Measurements from ENCODE around the gene UMOD. TPM values are rescaled to one million over a fixed set of nuclear protein-coding genes. Genes with fewer than 3 reads are reported as not detected.

The UMOD gene
- total RNA-seq, 1 experiment from 2014 or later, result not detected

- intact Hi-C loops (cut with micrococcal nuclease; ENCODE audit: unreplicated experiment), result no loop called here
Measured at GRCh38 chr16:20311548-20311947, 41.0 kb downstream of the UMOD start.

GRCh38 chr16:20310421-20311395 lies 41.8 kb downstream of the UMOD start:
- ChIA-PET POLR2A (ENCODE audit: unreplicated experiment) (no interaction called here), CTCF (no interaction called here)
- Histone ChIP-seq H3K79me2 (ENCODE audit: low read depth) (no peaks in the 10 kb centered on the region), H2AFZ (no peak overlapping the region), H3K27ac (no peak overlapping the region), H3F3A (ENCODE audit: insufficient read depth, low read depth) (no peaks in the 10 kb centered on the region), H3K4me2 (no peak overlapping the region), H3K36me3 (ENCODE audit: low read depth) (no peaks in the 10 kb centered on the region), H3K4me1 (replicated peaks; ENCODE audit: insufficient read depth) (no peaks in the 10 kb centered on the region), H3K4me3 (no peak overlapping the region), H4K20me1 (ENCODE audit: insufficient read depth) (no peaks in the 10 kb centered on the region), H3K27me3 (ENCODE audit: insufficient read depth, low read depth) (peaks cover 6% of the 10 kb centered on the region; the same call in 1 of the 2 replicates), H3K9me2 (ENCODE audit: insufficient read depth) (no peaks in the 10 kb centered on the region), H3K9me3 (ENCODE audit: insufficient read depth, low read depth) (no peaks in the 10 kb centered on the region; the same call in 1 of the 2 replicates)
- no TSS peak for BruUV-seq (replicated peaks)
- TF ChIP-seq, protein P1, sequence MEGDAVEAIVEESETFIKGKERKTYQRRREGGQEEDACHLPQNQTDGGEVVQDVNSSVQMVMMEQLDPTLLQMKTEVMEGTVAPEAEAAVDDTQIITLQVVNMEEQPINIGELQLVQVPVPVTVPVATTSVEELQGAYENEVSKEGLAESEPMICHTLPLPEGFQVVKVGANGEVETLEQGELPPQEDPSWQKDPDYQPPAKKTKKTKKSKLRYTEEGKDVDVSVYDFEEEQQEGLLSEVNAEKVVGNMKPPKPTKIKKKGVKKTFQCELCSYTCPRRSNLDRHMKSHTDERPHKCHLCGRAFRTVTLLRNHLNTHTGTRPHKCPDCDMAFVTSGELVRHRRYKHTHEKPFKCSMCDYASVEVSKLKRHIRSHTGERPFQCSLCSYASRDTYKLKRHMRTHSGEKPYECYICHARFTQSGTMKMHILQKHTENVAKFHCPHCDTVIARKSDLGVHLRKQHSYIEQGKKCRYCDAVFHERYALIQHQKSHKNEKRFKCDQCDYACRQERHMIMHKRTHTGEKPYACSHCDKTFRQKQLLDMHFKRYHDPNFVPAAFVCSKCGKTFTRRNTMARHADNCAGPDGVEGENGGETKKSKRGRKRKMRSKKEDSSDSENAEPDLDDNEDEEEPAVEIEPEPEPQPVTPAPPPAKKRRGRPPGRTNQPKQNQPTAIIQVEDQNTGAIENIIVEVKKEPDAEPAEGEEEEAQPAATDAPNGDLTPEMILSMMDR (conservative IDR thresholded peaks at IDR 0.05), result no peak
- no peak for TF ChIP-seq EZH2 (IDR thresholded peaks at IDR 0.05; ENCODE audit: low read depth)
- intact Hi-C loops (cut with micrococcal nuclease; ENCODE audit: unreplicated experiment), result no loop called here
- DNase-seq, result no peak

More at GRCh38 chr16:20311548-20311947, 41.0 kb downstream of the UMOD start:
- ChIA-PET CTCF (no interaction called here), POLR2A (ENCODE audit: unreplicated experiment) (no interaction called here)
- Histone ChIP-seq H3K4me2 (no peak overlapping the region), H3K4me3 (no peak overlapping the region), H2AFZ (no peak overlapping the region), H3K27ac (no peak overlapping the region), H3F3A (ENCODE audit: insufficient read depth, low read depth) (no peaks in the 10 kb centered on the region), H3K79me2 (ENCODE audit: low read depth) (no peaks in the 10 kb centered on the region), H3K9me2 (ENCODE audit: insufficient read depth) (no peaks in the 10 kb centered on the region), H3K9me3 (ENCODE audit: insufficient read depth, low read depth) (no peaks in the 10 kb centered on the region; the same call in 1 of the 2 replicates), H3K36me3 (ENCODE audit: low read depth) (no peaks in the 10 kb centered on the region), H3K27me3 (ENCODE audit: insufficient read depth, low read depth) (peaks cover 9% of the 10 kb centered on the region), H4K20me1 (ENCODE audit: insufficient read depth) (no peaks in the 10 kb centered on the region), H3K4me1 (replicated peaks; ENCODE audit: insufficient read depth) (no peaks in the 10 kb centered on the region)
- no TSS peak for BruUV-seq (replicated peaks)
- DNase-seq, result no peak
- no peak for TF ChIP-seq EZH2 (IDR thresholded peaks at IDR 0.05; ENCODE audit: low read depth)
- TF ChIP-seq, protein P1 (conservative IDR thresholded peaks at IDR 0.05), result no peak

GRCh38 chr16:20309786-20310185 lies 42.7 kb downstream of the UMOD start:
- H3K4me2 ChIP-seq, result no peak overlapping the region
- H3K27ac ChIP-seq, result no peak overlapping the region
- ChIA-PET CTCF (no interaction called here), POLR2A (ENCODE audit: unreplicated experiment) (no interaction called here)
- no peaks in the 10 kb centered on the region for H3K4me1 ChIP-seq (replicated peaks; ENCODE audit: insufficient read depth)
- no peaks in the 10 kb centered on the region; the same call in 1 of the 2 replicates for H3K9me3 ChIP-seq (ENCODE audit: insufficient read depth, low read depth)
- H3F3A ChIP-seq (ENCODE audit: insufficient read depth, low read depth), result no peaks in the 10 kb centered on the region
- H4K20me1 ChIP-seq (ENCODE audit: insufficient read depth), result no peaks in the 10 kb centered on the region
- DNase-seq, result no peak
- no peaks in the 10 kb centered on the region for H3K79me2 ChIP-seq (ENCODE audit: low read depth)
- H3K4me3 ChIP-seq, result no peak overlapping the region
- TF ChIP-seq, protein P1 (conservative IDR thresholded peaks at IDR 0.05), result no peak
- no peak for TF ChIP-seq EZH2 (IDR thresholded peaks at IDR 0.05; ENCODE audit: low read depth)
- peaks cover 6% of the 10 kb centered on the region; the same call in 1 of the 2 replicates for H3K27me3 ChIP-seq (ENCODE audit: insufficient read depth, low read depth)
- H3K9me2 ChIP-seq (ENCODE audit: insufficient read depth), result no peaks in the 10 kb centered on the region
- H2AFZ ChIP-seq, result no peak overlapping the region
- no TSS peak for BruUV-seq (replicated peaks)
- intact Hi-C loops (cut with micrococcal nuclease; ENCODE audit: unreplicated experiment), result no loop called here
- H3K36me3 ChIP-seq (ENCODE audit: low read depth), result no peaks in the 10 kb centered on the region
